HG03066 (cell line): ENCODE measurements around the gene MAP3K13.
"Not testable (repeated sequence)": the region's sequence is repeated elsewhere in the genome, so short reads cannot be mapped to it uniquely, and the experiment has no call there.

Experiments
- ATAC-seq: cut with Tn5 transposase; IDR thresholded peaks from one replicate; pipeline ENCODE4 v1.9.1; 2021; ENCODE audit warnings: low read depth; ENCODE audit not compliant: unreplicated experiment

The MAP3K13 gene

DNA sequence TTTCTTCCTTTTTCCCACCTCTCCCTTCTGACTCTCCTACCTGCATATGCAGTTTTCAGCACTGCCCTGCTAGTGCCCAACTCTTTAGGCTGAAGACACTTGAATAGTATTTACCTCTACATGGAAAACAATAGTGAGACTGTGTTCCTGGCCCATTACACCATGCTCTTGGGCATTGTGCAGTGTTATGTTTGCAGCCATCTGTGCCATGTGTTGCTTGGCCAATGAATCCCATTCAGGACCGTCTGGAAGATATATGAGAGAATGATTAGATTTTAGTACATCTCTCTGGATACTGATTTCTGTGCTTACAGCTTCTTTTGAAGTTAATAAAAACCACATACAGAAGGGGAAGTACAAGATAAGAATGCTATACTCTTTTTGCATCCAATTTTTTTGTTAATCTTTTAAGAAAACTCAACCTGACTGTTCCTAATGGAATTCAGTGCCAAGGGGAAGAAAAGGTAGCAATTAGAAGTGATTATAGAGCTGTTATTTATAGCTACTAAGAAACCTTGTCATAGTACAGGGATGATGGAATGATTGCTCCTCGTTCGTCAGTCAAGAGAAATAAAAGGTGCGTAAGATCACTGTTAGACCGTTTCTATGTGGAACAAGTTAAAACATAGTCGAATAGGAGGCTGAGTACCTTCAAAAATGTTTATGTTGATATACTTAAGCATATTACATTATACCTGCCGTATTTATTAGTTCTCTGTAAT, 77.0 kb downstream of the MAP3K13 start:
- no peak for ATAC-seq

DNA sequence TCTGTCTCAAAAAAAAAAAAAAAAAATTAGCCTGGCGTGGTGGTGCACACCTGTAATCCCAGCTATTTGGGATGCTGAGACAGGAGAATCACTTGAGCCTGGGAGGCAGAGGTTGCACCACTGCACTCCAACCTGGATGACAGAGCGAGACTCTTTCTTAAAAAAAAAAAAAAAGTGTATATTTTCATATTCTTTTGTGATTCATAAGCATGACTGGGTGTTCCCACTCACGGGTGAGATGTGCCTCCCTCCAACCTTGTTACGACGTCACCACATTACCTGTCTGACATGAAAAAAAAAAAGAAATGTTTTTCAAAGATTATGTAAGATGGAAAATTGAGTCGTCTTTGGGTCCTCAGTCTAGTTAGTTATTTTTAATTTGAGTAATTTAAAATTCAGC, 79.1 kb downstream of the MAP3K13 start:
- no peak for ATAC-seq

DNA sequence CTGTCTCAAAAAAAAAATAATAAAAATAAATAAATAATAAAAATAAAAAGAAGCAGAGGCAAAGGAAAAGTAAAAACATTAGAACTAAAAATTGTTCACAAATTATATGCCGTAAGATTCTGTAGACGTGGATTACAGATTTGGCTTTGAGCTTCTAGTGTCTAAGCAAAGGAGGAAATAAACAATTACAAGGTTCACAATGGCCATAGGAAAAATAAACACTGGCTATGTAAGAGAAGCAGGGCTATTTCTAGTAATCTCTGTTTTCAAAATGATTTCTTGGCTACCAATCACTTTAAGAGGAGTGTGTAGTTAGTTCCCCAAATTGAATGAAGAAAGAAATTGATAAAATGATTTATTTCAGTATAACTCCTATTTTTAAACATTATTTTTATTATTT, 81.4 kb downstream of the MAP3K13 start:
- no peak for ATAC-seq

DNA sequence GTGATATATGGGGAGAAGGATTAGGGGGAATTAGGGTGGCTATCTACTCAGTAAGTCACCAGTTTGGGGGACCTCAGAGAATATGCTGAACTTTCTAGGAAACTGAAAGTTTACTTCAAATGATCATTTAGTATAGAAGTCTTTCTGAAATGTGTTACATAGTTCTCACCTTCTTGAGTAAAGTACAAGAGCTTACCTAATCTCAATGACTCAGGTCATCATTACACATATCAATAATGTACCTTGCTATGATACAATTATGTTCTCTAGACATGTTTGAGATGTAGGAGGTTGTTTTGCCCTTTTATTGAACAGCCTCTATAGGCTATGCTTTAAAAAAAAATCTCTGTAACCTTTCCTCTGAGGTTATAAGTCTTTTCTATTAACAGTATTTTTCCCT, 85.2 kb downstream of the MAP3K13 start:
- ATAC-seq: no peak

DNA sequence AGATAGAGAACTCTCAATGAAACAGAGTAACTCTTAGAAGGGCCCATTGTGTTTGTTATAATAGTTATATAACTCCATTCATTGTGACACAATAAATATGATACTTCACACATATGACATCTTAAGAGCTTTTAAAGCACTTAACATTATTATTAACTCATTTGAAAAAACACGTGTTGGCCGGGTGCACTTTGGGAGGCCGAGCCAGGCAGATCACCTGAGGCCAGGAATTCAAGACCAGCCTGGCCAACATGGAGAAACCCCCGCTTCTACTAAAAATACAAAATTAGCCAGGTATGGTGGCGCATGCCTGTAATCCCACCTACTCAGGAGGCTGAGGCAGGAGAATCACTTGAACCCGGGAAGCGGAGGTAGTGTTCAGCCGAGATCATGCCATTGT, 88.5 kb downstream of the MAP3K13 start:
- ATAC-seq: not testable (repeated sequence)

DNA sequence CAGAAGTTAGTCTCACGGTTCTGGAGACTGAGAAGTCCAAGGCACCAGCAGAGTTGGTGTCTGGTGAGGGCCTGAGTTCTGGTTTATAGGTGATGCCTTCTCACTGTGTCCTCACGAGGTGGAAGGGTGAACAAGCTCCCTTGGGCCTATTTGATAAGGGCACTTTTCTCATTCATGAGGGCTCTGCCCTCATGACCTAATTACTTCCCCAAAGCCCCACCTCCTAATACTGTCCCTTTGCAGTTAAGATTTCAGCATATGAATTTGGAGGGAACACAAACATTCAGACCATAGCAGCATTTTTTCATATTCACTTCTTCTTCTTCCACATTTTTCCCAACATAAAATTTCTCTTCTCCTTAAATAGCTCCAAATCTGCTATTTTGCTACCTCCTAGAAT, 94.4 kb downstream of the MAP3K13 start:
- ATAC-seq: no peak

DNA sequence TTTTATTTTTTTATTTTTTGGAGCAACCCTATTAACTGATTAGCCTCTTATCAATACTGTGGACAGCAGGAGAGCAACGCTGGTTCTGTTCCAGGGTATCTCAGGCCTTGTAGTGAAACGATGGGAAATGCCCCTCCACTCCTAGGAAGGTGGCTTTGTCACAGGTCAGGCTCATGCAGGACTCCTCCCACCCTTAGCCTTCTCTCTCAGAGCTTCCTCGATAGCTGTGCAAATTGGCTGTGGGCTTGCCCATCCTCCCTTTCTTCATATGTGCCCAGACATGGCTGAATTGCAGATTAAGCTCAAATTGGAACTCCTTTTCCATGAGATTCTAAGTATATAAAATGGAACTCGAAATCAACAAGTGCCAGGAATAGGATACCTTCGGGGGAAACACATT, 97.4 kb downstream of the MAP3K13 start:
- no peak for ATAC-seq

DNA sequence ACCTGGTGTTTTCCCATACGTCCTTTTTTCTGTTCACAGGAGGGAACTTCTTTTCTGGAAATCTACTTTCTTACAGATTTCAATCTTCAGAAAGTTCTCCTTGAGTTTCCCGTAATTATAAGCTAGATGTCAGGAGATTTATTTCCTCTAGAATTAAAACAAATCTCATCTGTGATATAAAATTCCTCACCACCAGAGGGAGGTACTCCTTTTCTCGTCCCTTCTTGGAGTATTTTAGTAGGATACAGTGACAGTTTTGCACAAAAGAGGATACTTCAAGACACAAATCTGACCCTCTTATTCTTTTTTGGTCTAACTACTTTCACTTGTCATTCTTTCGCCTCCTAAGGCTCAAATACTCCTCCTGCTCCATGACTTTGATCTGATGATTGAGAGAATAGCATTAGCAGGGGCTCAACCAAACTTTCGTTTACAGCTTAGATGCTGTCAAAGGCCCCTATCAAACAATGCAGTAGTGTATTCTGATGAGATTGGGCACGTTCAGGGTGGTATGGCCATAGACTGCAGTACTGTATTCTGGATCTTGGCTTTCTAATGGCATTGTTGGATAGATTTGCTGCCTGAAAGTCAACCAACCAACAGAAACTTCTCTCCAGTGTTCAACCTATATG, 97.9 kb downstream of the MAP3K13 start:
- ATAC-seq: no peak

DNA sequence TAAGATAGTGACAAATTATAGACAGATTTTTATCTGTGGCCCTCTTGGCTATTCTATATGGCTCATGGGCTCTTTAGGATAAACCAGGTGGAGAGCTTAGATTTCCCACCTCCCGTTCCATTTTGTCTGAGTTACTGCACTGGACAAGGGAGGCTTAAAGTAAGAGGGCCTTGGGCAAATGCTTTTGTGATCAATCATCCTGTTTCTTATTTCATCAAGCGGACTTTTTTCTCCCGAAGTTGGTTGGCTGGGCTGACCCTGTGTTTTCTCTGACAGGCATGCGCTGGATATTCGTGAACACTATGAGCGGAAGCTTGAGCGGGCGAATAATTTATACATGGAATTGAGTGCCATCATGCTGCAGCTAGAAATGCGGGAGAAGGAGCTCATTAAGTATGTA, 102.5 kb downstream of the MAP3K13 start:
- no peak for ATAC-seq

DNA sequence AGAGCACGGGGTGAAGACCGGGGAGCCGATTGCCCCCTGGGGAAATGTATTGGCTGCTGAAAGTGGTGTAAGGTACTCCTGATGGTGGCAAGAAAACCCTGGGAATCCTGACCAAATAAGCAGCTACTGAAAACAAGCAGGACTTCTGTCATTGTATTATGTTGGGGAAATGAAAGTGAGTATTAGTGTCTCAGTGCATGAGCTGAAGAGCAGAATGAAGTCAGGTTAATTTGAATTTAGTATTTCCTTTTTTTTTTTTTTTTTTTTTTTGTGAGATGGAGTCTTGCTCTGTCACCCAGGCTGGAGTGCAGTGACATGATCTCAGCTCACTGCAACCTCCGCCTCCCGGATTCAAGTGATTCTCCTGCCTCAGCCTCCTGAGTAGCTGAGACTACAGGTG, 103.2 kb downstream of the MAP3K13 start:
- ATAC-seq: not testable (repeated sequence)

DNA sequence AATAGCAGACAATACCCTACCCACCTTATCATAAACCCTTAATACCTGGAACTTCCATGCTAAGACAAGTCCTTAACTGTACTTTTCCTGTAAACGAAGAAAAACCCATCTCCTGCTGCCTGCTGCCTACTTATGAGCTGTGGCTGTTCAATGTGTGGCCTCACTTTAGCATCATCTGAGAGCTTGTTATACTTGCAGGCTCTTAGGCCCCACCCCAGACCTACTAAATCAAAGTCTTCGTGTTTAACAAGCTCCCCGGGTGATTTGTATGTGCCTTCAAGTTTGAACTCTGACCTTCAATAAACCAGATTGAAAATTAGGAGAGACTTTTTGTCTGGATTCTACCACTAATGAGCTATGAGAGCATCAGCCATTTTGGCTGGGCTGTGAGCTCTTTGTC, 106.6 kb downstream of the MAP3K13 start:
- ATAC-seq: no peak

DNA sequence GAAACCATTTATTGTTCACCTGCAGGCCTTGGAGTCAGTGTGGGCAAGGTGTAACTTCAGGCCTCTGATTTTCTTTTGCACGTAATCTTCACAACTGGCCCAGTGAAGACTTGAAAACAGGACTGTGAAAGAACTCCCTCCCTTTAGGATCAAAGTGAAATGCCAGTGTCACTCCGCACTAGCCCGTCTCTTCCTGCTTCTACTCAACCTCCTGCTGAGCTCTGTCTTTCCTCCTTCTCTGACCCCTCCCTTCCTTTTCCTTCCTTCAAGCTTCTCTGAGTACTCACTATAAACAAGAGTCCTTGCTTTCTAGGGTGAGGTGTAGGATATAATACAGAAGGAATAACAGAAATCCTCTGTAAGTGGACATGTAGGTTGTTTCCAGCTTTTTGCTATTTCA, 107.4 kb downstream of the MAP3K13 start:
- no peak for ATAC-seq

DNA sequence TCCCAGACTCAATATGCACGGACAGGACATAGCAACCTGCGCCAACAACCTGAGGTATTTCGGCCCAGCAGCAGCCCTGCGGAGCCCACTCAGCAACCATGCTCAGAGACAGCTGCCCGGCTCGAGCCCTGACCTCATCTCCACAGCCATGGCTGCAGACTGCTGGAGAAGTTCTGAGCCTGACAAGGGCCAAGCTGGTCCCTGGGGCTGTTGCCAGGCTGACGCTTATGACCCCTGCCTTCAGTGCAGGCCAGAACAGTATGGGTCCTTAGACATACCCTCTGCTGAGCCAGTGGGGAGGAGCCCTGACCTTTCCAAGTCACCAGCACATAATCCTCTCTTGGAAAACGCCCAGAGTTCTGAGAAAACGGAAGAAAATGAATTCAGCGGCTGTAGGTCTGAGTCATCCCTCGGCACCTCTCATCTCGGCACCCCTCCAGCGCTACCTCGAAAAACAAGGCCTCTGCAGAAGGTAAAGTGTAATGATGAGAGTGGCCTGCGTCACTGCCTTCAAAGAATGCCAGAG, 110.4 kb downstream of the MAP3K13 start:
- no peak for ATAC-seq

DNA sequence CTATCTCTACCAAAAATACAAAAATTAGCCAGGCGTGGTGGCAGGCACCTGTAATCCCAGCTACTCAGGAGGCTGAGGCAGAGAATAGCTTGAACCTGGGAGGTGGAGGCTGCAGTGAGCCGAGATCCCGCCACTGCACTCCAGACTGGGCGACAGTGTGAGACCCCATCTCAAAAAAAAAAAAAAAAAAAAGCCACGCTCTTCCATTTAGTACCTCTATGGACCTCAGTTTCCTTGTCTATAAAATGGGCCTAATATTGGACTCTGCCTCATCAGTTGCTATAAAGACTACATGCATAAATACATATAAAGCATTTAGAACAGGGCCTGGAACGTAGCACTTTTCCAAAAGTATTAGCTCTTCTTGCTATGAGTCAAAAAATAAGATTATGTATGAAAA, 112.0 kb downstream of the MAP3K13 start:
- not testable (repeated sequence) for ATAC-seq

DNA sequence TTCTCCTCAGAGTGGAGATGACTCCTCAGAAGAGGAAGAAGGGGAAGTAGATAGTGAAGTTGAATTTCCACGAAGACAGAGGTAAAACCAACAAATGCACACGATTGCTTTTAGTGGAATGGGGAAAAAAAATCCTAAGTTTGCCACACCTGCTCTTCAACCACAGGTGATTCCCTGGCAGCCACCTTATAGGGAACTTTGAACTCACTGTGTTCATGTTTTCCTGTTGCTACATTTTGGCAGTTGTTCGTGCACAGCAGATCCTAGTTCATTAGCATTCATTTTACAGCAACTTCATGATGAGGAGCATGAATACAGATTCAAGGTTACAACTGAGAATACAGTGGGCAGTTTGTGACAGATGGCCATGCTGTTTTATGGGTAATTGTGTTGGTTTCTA, 114.4 kb downstream of the MAP3K13 start:
- no peak for ATAC-seq

DNA sequence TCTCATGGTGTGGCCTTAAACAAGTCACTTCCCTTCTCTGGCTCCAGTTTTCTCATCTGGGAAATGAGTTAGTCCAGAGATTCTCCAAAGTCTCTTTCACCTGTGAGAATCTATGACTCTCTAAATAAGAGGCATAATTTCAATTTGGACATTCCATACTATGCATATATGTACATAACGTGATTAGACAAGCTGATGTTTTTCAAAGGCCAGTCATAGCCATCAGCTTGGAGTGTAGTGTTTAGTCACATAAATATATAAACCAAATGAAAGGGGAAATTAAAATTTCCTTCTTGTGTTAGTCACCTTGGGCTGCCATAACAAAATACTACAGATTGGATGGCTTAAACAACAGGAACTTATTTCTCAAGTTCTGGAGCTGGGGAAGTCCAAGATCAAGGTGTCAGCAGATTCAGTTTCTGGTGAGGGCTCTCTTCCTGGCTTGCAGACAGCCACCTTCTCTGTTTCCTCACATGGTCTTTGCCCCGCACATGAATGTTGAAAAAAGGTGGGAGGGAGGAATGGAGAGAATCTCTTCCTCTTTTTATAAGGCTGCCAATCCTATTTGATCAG, 116.5 kb downstream of the MAP3K13 start:
- ATAC-seq: no peak

DNA sequence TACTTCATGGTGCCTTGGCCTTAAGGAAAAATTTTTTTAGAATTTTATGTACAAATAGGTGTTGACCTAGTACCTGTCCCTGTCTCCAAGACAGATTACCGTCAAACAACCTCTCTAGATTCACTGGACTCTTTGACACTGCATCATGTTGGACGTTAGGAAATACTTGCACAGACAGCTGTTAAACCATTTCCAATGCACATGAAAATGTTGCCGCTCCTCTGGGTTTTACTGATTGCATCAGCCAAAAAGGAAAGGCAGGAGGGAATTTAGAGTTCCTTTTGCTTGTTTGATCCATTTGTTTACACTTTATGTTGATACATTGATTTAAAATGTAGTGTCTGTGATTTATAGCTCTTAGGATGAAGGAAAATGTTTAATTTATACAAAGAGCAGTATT, 121.4 kb downstream of the MAP3K13 start:
- no peak for ATAC-seq

DNA sequence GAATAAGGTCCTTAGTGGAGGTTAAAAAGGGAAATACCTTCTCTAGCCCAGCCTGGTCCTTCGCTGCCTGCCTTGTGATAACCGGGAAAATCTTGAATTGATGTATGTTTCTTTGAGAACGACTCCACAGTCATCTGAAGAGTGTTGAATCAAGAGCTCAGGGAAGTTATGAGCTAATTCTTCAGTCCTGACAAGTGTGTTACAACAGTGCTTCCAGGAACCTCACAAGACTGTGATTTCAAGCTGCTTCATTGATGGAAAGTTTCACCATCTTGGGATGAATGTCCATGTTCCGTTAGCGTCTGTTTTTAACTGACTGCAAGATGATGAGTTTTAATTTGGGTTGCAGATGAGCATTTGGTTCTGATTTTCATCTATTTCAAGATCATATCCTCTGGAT, 123.5 kb downstream of the MAP3K13 start:
- no peak for ATAC-seq

DNA sequence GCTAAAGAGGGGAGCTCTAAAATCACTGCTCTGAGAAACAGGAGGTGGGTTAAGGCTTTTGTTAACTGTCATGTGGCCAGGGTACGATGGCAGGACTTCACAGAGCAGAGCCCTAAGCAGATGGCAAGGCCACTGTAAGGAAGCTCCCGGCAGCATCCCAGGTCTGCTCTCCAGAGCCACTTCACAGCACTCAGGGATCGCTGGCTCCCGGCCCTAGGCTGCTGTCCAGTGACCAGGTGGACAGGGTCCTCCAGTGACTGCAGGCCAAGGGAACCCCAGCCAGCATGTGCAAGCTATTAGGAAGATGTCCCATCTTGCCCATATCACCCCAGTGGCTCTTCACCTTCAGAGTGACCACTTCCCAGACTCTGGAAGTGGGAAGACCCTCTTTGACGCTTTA, 125.5 kb downstream of the MAP3K13 start:
- ATAC-seq: no peak

DNA sequence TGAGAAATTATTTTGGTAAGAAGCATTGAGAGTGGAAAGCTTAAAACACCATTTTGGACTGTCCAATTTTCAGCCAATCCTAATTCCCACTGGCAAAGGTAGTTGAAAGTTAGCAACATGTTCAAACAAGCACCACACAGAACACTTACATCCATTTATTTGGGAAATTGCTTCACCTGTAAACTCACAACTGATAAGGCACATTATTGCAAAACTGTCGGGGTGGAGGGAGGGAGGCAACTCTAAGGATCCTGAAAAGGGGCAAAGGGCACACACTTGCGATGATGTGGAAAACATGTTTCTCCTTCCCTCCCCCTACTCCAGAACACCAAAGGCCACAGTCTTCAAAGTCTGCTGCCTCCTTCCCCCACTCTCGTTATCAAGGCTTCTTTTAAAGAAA, 126.5 kb downstream of the MAP3K13 start:
- no peak for ATAC-seq

DNA sequence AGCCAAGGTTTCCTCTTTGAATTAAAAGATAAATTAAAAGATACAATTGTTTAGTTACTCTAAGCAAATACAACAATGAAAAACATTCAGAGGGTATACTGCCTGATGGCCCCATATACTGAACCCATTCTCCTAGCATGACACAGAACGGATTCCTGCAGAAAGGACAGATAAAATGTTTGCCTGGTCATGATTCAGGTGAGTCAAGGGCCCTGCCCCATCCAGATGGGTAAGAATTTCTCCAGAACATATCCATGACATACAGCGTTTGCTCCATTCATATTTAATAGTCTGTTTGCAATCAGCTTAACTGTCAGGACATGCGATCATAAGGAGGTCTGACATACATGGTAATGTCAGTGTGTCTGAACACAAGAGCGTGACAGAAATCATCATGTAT, 127.3 kb downstream of the MAP3K13 start:
- ATAC-seq: no peak
